Globus pallidus (tissue), 1 donor: ENCODE measurements around the gene LRRC26.

Experiments used
- DNase-seq: peaks from one replicate; pipeline ENCODE4 v3.0.0-alpha.2; 2015; ENCODE audit warnings: low spot score

Gene LRRC26

GRCh38 chr9:137150617-137151457, 19.0 kb downstream of the LRRC26 start:
- DNase-seq = no peak

- no peak for DNase-seq
These were observed 19.8 kb downstream of the LRRC26 start for GRCh38 chr9:137149942-137150616.

- no peak for DNase-seq
These were observed 20.5 kb downstream of the LRRC26 start for GRCh38 chr9:137149363-137149762.

GRCh38 chr9:137148661-137149060, 21.2 kb downstream of the LRRC26 start:
- no peak for DNase-seq

- DNase-seq = no peak
These were observed 21.6 kb downstream of the LRRC26 start for GRCh38 chr9:137148242-137148641.

- no peak for DNase-seq
These were observed 22.1 kb downstream of the LRRC26 start for GRCh38 chr9:137147793-137148160.

- no peak for DNase-seq
These were observed 22.6 kb downstream of the LRRC26 start for GRCh38 chr9:137147091-137147792.

GRCh38 chr9:137146527-137146918, 23.3 kb downstream of the LRRC26 start:
- DNase-seq = no peak

GRCh38 chr9:137145731-137146526, 23.9 kb downstream of the LRRC26 start:
- no peak for DNase-seq

- no peak for DNase-seq
These were observed 26.4 kb downstream of the LRRC26 start for GRCh38 chr9:137143459-137143858.

- DNase-seq = no peak
These were observed 27.6 kb downstream of the LRRC26 start for GRCh38 chr9:137141976-137142936.

- no peak for DNase-seq
These were observed 28.6 kb downstream of the LRRC26 start for GRCh38 chr9:137141050-137141810.

- DNase-seq = no peak
These were observed 29.5 kb downstream of the LRRC26 start for GRCh38 chr9:137140151-137141012.

- no peak for DNase-seq
These were observed 30.2 kb downstream of the LRRC26 start for GRCh38 chr9:137139468-137140150.

- no peak for DNase-seq
These were observed 31.0 kb downstream of the LRRC26 start, which contains the start of gene GRIN1 for GRCh38 chr9:137138722-137139467. Gene GRIN1 (plus strand): TSS chr9:137139154. CDS start chr9:137139487, 333 bp downstream.

- DNase-seq = no peak
These were observed 31.7 kb downstream of the LRRC26 start for GRCh38 chr9:137138058-137138721.
